ENCODE data around the gene IFIT2.

The IFIT2 gene

DNA sequence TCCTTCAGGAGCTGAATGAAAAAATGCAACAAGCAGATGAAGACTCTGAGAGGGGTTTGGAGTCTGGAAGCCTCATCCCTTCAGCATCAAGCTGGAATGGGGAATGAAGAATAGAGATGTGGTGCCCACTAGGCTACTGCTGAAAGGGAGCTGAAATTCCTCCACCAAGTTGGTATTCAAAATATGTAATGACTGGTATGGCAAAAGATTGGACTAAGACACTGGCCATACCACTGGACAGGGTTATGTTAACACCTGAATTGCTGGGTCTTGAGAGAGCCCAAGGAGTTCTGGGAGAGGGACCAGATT, 5.4 kb downstream of the IFIT2 start:
- no peaks in the 10 kb centered on the region for H3K36me3 ChIP-seq (ENCODE audit: insufficient read depth)
- no peak overlapping the region for H3K4me3 ChIP-seq (IDR thresholded peaks at IDR 0.05; ENCODE audit: insufficient read depth, low read depth, low read length)
- H3K79me2 ChIP-seq (ENCODE audit: insufficient read depth, low read depth) = no peaks in the 10 kb centered on the region
- no peak overlapping the region for H3K4me2 ChIP-seq
- H4K20me1 ChIP-seq (ENCODE audit: insufficient read depth) = no peaks in the 10 kb centered on the region
- no peak overlapping the region for H3K9ac ChIP-seq
- H2AFZ ChIP-seq (ENCODE audit: low read depth) = no peak overlapping the region
- H3K27me3 ChIP-seq (ENCODE audit: insufficient read depth, low read depth) = no peaks in the 10 kb centered on the region
- TF ChIP-seq, protein P1, sequence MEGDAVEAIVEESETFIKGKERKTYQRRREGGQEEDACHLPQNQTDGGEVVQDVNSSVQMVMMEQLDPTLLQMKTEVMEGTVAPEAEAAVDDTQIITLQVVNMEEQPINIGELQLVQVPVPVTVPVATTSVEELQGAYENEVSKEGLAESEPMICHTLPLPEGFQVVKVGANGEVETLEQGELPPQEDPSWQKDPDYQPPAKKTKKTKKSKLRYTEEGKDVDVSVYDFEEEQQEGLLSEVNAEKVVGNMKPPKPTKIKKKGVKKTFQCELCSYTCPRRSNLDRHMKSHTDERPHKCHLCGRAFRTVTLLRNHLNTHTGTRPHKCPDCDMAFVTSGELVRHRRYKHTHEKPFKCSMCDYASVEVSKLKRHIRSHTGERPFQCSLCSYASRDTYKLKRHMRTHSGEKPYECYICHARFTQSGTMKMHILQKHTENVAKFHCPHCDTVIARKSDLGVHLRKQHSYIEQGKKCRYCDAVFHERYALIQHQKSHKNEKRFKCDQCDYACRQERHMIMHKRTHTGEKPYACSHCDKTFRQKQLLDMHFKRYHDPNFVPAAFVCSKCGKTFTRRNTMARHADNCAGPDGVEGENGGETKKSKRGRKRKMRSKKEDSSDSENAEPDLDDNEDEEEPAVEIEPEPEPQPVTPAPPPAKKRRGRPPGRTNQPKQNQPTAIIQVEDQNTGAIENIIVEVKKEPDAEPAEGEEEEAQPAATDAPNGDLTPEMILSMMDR (conservative IDR thresholded peaks at IDR 0.05; ENCODE audit: low read depth, low read length) = no peak
- H3K4me1 ChIP-seq (ENCODE audit: low read depth, poor library complexity, severe bottlenecking) = peaks cover 7% of the 10 kb centered on the region
- no peak overlapping the region for H3K27ac ChIP-seq

DNA sequence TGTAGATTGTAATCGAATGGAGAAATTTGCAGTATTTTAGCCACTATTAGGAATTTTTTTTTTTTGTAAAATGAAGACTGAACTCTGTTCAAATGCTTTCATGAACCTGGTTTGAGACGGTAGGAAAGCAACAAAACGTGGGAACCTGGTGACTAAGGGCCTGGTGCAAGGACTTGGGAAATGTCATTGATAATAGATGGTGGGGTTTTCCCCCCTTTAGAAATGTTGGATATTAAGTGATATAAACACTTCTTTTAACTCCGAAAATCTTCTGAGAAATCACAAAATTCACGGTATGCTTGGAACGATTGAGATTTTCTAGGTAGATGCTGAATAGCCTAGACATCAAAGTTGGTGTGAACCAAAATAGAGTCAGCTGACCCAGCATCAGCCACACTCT, 6.4 kb downstream of the IFIT2 start:
- H3K79me2 ChIP-seq (ENCODE audit: insufficient read depth, low read depth) = no peaks in the 10 kb centered on the region

DNA sequence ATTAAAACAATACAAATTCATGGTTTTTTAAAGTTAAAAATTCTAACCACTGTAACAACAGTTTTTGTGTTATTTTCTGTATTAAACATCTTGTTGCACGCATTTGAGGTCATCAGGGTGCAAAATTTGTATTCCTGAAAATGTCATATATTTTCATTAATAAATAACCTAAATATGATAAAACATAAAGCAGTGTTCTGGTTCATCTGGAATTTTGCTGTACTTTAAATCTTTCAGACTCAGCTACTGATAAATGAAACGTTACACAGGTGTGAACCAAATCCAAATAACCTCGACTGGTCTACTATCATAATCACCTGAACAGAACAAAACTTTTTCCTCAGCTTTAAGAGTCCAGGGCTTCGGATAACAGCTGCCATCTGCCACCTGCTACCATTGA, 6.9 kb downstream of the IFIT2 start:
- H2AFZ ChIP-seq (ENCODE audit: low read depth) = no peak overlapping the region
- no peaks in the 10 kb centered on the region for H3K4me1 ChIP-seq (ENCODE audit: low read depth, poor library complexity, severe bottlenecking)
- H3K4me3 ChIP-seq (IDR thresholded peaks at IDR 0.05; ENCODE audit: insufficient read depth, low read depth, low read length) = no peak overlapping the region
- H3K4me2 ChIP-seq = no peak overlapping the region
- TF ChIP-seq, protein P1 (conservative IDR thresholded peaks at IDR 0.05; ENCODE audit: low read depth, low read length) = no peak
- H3K27me3 ChIP-seq (ENCODE audit: insufficient read depth, low read depth) = no peaks in the 10 kb centered on the region
- no peak overlapping the region for H3K27ac ChIP-seq
- H4K20me1 ChIP-seq (ENCODE audit: insufficient read depth) = no peaks in the 10 kb centered on the region
- H3K79me2 ChIP-seq (ENCODE audit: insufficient read depth, low read depth) = no peaks in the 10 kb centered on the region
- H3K9ac ChIP-seq = no peak overlapping the region
- no peaks in the 10 kb centered on the region for H3K36me3 ChIP-seq (ENCODE audit: insufficient read depth)

More for the DNA sequence above, 6.4 kb downstream of the IFIT2 start:
- Histone ChIP-seq H3K4me1 (ENCODE audit: low read depth, poor library complexity, severe bottlenecking) (no peaks in the 10 kb centered on the region), H4K20me1 (ENCODE audit: insufficient read depth) (no peaks in the 10 kb centered on the region), H2AFZ (ENCODE audit: low read depth) (no peak overlapping the region), H3K4me2 (no peak overlapping the region), H3K36me3 (ENCODE audit: insufficient read depth) (no peaks in the 10 kb centered on the region), H3K9ac (no peak overlapping the region), H3K27me3 (ENCODE audit: insufficient read depth, low read depth) (no peaks in the 10 kb centered on the region), H3K4me3 (IDR thresholded peaks at IDR 0.05; ENCODE audit: insufficient read depth, low read depth, low read length) (no peak overlapping the region), H3K27ac (no peak overlapping the region)
- TF ChIP-seq, protein P1 (conservative IDR thresholded peaks at IDR 0.05; ENCODE audit: low read depth, low read length) = no peak

DNA sequence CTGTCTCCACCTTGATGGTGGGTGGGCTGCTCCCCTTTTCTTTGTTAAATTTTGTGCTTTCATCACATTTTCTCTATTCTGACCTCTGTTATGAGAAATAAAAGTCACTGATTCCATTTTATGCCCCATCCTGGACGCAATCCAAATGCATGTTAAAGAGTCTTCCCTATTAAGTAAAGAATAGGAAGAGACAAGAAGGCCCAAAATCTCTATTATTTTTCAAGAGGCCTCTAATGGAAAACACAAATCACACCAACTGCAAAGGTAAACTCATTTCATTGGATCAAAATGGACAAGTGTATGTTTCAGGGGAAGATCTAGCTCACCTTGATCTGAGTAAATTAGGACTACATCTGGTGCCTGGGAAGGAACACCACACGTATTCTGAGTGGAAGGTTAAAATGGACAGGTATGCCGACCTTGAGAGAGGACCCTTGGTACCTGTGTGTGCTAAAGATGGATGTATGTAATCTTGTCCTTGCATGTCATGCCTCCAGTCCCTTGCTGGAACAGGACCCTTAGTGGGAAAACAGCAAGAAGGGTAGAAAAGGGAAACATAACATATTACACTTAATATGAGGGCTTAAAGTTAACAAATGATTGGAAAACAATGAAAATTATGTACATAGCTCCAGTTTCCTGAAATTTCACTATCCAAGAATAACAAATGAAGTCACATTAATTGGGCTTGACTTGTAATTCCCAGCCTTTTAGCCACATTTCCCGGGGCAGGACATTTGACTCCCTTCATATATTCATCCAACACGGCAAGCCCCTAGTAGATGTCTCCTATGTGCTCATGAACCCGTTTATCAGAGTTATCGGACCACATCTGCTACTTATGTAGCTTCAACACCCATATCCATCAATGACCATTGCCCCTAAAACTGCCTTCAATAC, 7.6 kb downstream of the IFIT2 start:
- no peaks in the 10 kb centered on the region for H4K20me1 ChIP-seq (ENCODE audit: insufficient read depth)
- no peak overlapping the region for H2AFZ ChIP-seq (ENCODE audit: low read depth)
- no peaks in the 10 kb centered on the region for H3K27me3 ChIP-seq (ENCODE audit: insufficient read depth, low read depth)
- H3K9ac ChIP-seq = no peak overlapping the region
- no peak overlapping the region for H3K4me2 ChIP-seq
- H3K36me3 ChIP-seq (ENCODE audit: insufficient read depth) = no peaks in the 10 kb centered on the region
- H3K79me2 ChIP-seq (ENCODE audit: insufficient read depth, low read depth) = no peaks in the 10 kb centered on the region
- no peak overlapping the region for H3K4me3 ChIP-seq (IDR thresholded peaks at IDR 0.05; ENCODE audit: insufficient read depth, low read depth, low read length)
- TF ChIP-seq, protein P1 (conservative IDR thresholded peaks at IDR 0.05; ENCODE audit: low read depth, low read length) = no peak
- no peaks in the 10 kb centered on the region for H3K4me1 ChIP-seq (ENCODE audit: low read depth, poor library complexity, severe bottlenecking)
- H3K27ac ChIP-seq = no peak overlapping the region
